ENCODE data around the gene PASK.

The PASK gene

GRCh38 chr2:241081190-241081642 is 68.1 kb downstream of the PASK start:
- no peak for DNase-seq (ENCODE audit: low read depth)

- DNase-seq (ENCODE audit: low read depth): no peak
Measured at GRCh38 chr2:241080405-241081189, 68.7 kb downstream of the PASK start.

- DNase-seq (ENCODE audit: low read depth): no peak
Measured at GRCh38 chr2:241074901-241075540, 74.3 kb downstream of the PASK start.

GRCh38 chr2:241074065-241074818 is 75.0 kb downstream of the PASK start:
- no peak for DNase-seq (ENCODE audit: low read depth)

- no peak for DNase-seq (ENCODE audit: low read depth)
Measured at GRCh38 chr2:241073166-241074064, 75.9 kb downstream of the PASK start.

GRCh38 chr2:241072553-241073165 is 76.6 kb downstream of the PASK start:
- no peak for DNase-seq (ENCODE audit: low read depth)

GRCh38 chr2:241072151-241072550 is 77.1 kb downstream of the PASK start:
- DNase-seq (ENCODE audit: low read depth): no peak

- no peak for DNase-seq (ENCODE audit: low read depth)
Measured at GRCh38 chr2:241071677-241072111, 77.6 kb downstream of the PASK start.

GRCh38 chr2:241070811-241071676 is 78.2 kb downstream of the PASK start:
- DNase-seq (ENCODE audit: low read depth): no peak

GRCh38 chr2:241070361-241070760 is 78.9 kb downstream of the PASK start:
- no peak for DNase-seq (ENCODE audit: low read depth)

- no peak for DNase-seq (ENCODE audit: low read depth)
Measured at GRCh38 chr2:241069821-241070281, 79.4 kb downstream of the PASK start.

GRCh38 chr2:241068942-241069810 is 80.1 kb downstream of the PASK start:
- no peak for DNase-seq (ENCODE audit: low read depth)

- DNase-seq (ENCODE audit: low read depth): no peak
Measured at GRCh38 chr2:241068136-241068941, 80.9 kb downstream of the PASK start.

- DNase-seq (ENCODE audit: low read depth): no peak
Measured at GRCh38 chr2:241067501-241068135, 81.7 kb downstream of the PASK start.

GRCh38 chr2:241066893-241067341 is 82.4 kb downstream of the PASK start:
- no peak for DNase-seq (ENCODE audit: low read depth)

GRCh38 chr2:241066171-241066892 is 82.9 kb downstream of the PASK start:
- DNase-seq (ENCODE audit: low read depth): no peak

GRCh38 chr2:241065355-241065803 is 83.9 kb downstream of the PASK start:
- DNase-seq (ENCODE audit: low read depth): no peak

Measured in activated T-helper 1 cell treated with Interleukin-2 at 50 U/mL for 16 hours (primary cell).